ENCODE data around the gene WDR86.

DNA sequence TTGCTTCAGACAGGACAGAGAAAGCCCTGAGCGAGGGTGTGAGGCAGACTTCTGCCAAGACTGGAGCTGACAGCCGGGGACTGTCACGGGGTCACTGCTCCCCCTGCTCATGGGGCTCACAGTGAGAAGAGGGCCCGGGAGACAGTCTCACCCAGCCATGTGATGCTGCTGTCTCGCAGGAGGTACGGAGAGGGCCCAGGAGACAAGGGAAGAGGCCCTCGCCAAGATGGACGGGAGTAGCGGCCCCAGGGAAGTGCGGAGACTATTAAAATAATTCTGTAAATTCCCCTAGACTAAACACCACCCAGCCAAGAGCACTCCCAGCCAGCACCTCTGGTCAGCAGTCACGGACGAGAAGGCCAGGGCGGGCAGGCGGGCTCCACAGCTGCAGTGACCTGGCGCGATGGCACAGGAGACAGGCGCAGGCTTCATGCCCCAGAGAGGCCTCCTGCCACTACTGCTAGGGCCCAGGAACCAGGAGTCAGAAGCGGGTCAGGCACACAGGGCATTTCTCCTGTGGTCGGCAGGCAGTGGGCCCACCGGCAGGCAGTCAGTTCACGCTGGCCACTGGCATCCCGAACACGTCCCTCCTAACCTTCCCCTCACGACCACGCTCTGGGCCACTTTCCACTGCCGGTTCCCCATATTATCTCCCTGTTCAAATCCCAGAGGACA is 24.1 kb downstream of the WDR86 start:
- TF ChIP-seq, protein P1, sequence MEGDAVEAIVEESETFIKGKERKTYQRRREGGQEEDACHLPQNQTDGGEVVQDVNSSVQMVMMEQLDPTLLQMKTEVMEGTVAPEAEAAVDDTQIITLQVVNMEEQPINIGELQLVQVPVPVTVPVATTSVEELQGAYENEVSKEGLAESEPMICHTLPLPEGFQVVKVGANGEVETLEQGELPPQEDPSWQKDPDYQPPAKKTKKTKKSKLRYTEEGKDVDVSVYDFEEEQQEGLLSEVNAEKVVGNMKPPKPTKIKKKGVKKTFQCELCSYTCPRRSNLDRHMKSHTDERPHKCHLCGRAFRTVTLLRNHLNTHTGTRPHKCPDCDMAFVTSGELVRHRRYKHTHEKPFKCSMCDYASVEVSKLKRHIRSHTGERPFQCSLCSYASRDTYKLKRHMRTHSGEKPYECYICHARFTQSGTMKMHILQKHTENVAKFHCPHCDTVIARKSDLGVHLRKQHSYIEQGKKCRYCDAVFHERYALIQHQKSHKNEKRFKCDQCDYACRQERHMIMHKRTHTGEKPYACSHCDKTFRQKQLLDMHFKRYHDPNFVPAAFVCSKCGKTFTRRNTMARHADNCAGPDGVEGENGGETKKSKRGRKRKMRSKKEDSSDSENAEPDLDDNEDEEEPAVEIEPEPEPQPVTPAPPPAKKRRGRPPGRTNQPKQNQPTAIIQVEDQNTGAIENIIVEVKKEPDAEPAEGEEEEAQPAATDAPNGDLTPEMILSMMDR (conservative IDR thresholded peaks at IDR 0.05; ENCODE audit: low read depth in 2 of 2) = no peak
- TF ChIP-seq POLR2AphosphoS5 (IDR thresholded peaks at IDR 0.05; ENCODE audit: low read depth) (no peak), EZH2 (IDR thresholded peaks at IDR 0.05; ENCODE audit: low read depth, unreplicated experiment) (no peak), NANOG (IDR thresholded peaks at IDR 0.05; ENCODE audit: borderline replicate concordance) (no peak)
- TF ChIP-seq, protein P2, sequence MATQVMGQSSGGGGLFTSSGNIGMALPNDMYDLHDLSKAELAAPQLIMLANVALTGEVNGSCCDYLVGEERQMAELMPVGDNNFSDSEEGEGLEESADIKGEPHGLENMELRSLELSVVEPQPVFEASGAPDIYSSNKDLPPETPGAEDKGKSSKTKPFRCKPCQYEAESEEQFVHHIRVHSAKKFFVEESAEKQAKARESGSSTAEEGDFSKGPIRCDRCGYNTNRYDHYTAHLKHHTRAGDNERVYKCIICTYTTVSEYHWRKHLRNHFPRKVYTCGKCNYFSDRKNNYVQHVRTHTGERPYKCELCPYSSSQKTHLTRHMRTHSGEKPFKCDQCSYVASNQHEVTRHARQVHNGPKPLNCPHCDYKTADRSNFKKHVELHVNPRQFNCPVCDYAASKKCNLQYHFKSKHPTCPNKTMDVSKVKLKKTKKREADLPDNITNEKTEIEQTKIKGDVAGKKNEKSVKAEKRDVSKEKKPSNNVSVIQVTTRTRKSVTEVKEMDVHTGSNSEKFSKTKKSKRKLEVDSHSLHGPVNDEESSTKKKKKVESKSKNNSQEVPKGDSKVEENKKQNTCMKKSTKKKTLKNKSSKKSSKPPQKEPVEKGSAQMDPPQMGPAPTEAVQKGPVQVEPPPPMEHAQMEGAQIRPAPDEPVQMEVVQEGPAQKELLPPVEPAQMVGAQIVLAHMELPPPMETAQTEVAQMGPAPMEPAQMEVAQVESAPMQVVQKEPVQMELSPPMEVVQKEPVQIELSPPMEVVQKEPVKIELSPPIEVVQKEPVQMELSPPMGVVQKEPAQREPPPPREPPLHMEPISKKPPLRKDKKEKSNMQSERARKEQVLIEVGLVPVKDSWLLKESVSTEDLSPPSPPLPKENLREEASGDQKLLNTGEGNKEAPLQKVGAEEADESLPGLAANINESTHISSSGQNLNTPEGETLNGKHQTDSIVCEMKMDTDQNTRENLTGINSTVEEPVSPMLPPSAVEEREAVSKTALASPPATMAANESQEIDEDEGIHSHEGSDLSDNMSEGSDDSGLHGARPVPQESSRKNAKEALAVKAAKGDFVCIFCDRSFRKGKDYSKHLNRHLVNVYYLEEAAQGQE (IDR thresholded peaks at IDR 0.05; ENCODE audit: unreplicated experiment) = no peak

All from GM23338 (cell line).